H1 (cell line): ENCODE measurements around the gene FGR.

Experiments used
- ASH2L ChIP-seq: fragments of 200-600, 300-600 bp; sonication (generic); IDR thresholded peaks from one replicate; pipeline ENCODE4 v1.7.1; 2017; ENCODE audit warnings: low read length
- CEBPB ChIP-seq: IDR thresholded peaks from 2 replicates; pipeline ENCODE4 v1.6.1; 2012; ENCODE audit warnings: low read depth, low read length
- CHD1 ChIP-seq: IDR thresholded peaks from 2 replicates; pipeline ENCODE4 v1.6.1; 2012; ENCODE audit warnings: low read depth, low read length, improper control_type of control experiment
- EP300 ChIP-seq, 2 experiments: IDR thresholded peaks; 1 replicate in 1 of 2; 2 replicates in 1 of 2; pipeline ENCODE4 v1.6.1; 2011 to 2012; ENCODE audit warnings: low read depth in 2 of 2, low read length in 2 of 2, mild to moderate bottlenecking in 2 of 2, borderline replicate concordance in 1 of 2, inconsistent platforms in 1 of 2, moderate library complexity in 1 of 2
- EZH2 ChIP-seq: fragments of 200-600 bp; sonication (generic); IDR thresholded peaks from 2 replicates; pipeline ENCODE4 v1.7.1; 2012; ENCODE audit warnings: low read depth, mild to moderate bottlenecking, moderate library complexity, low read length, inconsistent platforms; ENCODE audit not compliant: severe bottlenecking
- KDM5A ChIP-seq: fragments of 200-600 bp; IDR thresholded peaks from 2 replicates; pipeline ENCODE4 v1.7.1; 2012; ENCODE audit warnings: mild to moderate bottlenecking, low read length, inconsistent platforms, mixed read lengths
- POLR2AphosphoS5 ChIP-seq: IDR thresholded peaks from 2 replicates; pipeline ENCODE4 v1.6.1; 2011; ENCODE audit warnings: low read depth, low read length
- POU5F1 ChIP-seq: IDR thresholded peaks from 2 replicates; pipeline ENCODE4 v1.6.1; 2011; ENCODE audit warnings: low read depth, mild to moderate bottlenecking, low read length, moderate library complexity
- RNF2 ChIP-seq: fragments of 200-900, 300-1000 bp; sonication (generic); IDR thresholded peaks from 2 replicates; pipeline ENCODE4 v1.7.1; 2016; ENCODE audit warnings: borderline replicate concordance, low read depth, mild to moderate bottlenecking, antibody characterized with exemption, low read length; ENCODE audit not compliant: poor library complexity, severe bottlenecking; ENCODE audit errors: missing control alignments
- SP2 ChIP-seq: IDR thresholded peaks from 2 replicates; pipeline ENCODE4 v1.6.1; 2012; ENCODE audit warnings: mild to moderate bottlenecking, low read length, inconsistent platforms
- TCF12 ChIP-seq: IDR thresholded peaks from 2 replicates; pipeline ENCODE4 v1.6.1; 2011; ENCODE audit warnings: low read depth, mild to moderate bottlenecking, low read length
- TEAD4 ChIP-seq: IDR thresholded peaks from 2 replicates; pipeline ENCODE4 v1.6.1; 2012; ENCODE audit warnings: low read depth, low read length, inconsistent platforms, mixed read lengths
- YY1 ChIP-seq: IDR thresholded peaks from 2 replicates; pipeline ENCODE4 v1.6.1; 2011; ENCODE audit warnings: low read depth, mild to moderate bottlenecking, low read length
- TF ChIP-seq, protein P1 (sequence below), 3 experiments: IDR thresholded peaks; 1 replicate in 2 of 3; 2 replicates in 1 of 3; pipeline versions ENCODE4 v1.5.1 to v1.6.1; 2011; ENCODE audit warnings: low read length in 3 of 3, mild to moderate bottlenecking in 3 of 3, inconsistent platforms in 2 of 3, low read depth in 1 of 3, moderate library complexity in 1 of 3; ENCODE audit not compliant: insufficient read depth in 1 of 3; ENCODE audit errors: control extremely low read depth in 1 of 3

DNA sequence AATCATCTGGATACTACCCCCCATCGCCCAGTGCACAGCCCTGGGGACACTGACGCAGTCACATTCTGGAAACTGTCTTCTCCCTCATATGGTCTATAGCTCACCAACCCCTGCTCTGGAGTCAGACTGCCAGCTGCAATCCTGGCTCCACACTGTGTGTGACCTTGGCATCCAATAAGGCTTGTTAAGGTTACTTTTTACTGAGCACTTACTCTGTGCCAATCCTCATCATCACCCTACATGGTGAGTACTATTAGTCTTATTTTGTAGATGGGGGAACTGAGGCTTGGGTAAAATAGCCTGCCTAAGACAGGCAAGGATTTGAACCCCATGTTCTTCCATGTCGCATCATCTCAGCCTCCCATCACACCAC is 65.9 kb downstream of the FGR start:
- TF ChIP-seq SP2 (no peak), POLR2AphosphoS5 (no peak), TEAD4 (no peak), EZH2 (no peak), CEBPB (no peak), CHD1 (no peak), EP300 (IDR thresholded peaks at IDR 0.05; ENCODE audit: borderline replicate concordance in 1 of 2, low read depth in 2 of 2, low read length in 2 of 2) (no peak), YY1 (no peak), RNF2 (no peak), TCF12 (no peak), POU5F1 (no peak), KDM5A (no peak), ASH2L (no peak)
- TF ChIP-seq, protein P1, sequence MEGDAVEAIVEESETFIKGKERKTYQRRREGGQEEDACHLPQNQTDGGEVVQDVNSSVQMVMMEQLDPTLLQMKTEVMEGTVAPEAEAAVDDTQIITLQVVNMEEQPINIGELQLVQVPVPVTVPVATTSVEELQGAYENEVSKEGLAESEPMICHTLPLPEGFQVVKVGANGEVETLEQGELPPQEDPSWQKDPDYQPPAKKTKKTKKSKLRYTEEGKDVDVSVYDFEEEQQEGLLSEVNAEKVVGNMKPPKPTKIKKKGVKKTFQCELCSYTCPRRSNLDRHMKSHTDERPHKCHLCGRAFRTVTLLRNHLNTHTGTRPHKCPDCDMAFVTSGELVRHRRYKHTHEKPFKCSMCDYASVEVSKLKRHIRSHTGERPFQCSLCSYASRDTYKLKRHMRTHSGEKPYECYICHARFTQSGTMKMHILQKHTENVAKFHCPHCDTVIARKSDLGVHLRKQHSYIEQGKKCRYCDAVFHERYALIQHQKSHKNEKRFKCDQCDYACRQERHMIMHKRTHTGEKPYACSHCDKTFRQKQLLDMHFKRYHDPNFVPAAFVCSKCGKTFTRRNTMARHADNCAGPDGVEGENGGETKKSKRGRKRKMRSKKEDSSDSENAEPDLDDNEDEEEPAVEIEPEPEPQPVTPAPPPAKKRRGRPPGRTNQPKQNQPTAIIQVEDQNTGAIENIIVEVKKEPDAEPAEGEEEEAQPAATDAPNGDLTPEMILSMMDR (IDR thresholded peaks at IDR 0.05; ENCODE audit: control extremely low read depth in 1 of 3, insufficient read depth in 1 of 3, low read depth in 1 of 3, low read length in 3 of 3) = no peak
